Astrocyte (in vitro differentiated cells and primary cell): ENCODE measurements around the gene DGCR2.

Experiments
- CTCF ChIP-seq: IDR thresholded peaks from 2 replicates; pipeline ENCODE4 v1.5.1; 2011; ENCODE audit warnings: low read depth, mild to moderate bottlenecking, inconsistent platforms, low read length, moderate library complexity; ENCODE audit not compliant: insufficient read depth
- EZH2 ChIP-seq: IDR thresholded peaks from 2 replicates; pipeline ENCODE4 v1.6.1; 2012; ENCODE audit warnings: mild to moderate bottlenecking, low read length, inconsistent platforms; ENCODE audit not compliant: insufficient read depth

DNA sequence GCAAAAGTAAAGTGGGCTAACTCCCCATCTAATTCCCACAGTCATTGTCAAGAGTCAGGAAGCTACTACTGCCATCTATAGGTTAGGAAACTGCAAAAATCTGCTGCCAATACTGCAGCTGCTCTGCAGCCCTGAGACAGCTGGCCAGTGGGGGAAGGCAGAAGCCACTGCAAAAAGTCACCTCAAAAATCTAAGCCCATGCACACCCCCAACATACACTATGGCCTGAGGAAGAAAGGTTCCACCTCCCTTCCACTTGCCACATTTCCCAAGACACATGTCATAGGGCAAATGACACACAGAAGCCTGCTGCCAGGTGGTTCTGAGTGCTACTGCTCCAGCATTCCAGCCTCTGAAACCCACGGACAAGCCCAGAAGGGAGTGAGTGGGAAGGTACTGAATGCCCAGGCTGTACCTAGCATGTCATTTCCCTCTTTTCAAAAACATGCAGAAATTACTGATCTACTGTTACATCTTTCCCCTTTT lies 36.9 kb downstream of the DGCR2 start:
- peak; percentile 43 for TF ChIP-seq CTCF
- no peak for TF ChIP-seq EZH2
